Measurements from ENCODE around the gene KLHDC8A. TPM values are rescaled to one million over a fixed set of nuclear protein-coding genes. Genes with fewer than 3 reads are reported as not detected.

Gene KLHDC8A
- total RNA-seq, 1 experiment from 2014 or later = 0.49 TPM

DNA sequence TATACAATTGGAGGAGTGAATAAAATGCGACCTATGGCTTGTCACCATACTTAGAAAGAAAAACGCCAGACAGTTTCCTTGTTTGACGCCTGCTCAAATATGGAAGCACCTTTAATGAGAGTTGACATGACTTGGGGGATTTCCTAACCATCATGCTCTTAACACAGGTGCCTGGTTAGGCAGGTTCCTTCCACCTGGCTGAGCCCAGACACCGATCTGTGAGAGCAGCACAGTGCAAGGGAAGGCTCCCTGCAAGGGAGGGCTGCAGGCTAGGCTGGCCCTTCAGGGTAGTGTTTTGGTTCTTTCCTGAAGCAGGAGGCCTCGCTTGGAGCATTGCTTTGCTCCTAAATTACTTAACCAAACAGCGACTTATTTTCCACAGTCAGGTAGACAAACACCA is 24.6 kb upstream of the KLHDC8A start:
- H3K4me2 ChIP-seq (ENCODE audit: low read length) = no peak overlapping the region
- H3K9me2 ChIP-seq (ENCODE audit: insufficient read depth) = no peaks in the 10 kb centered on the region
- peaks cover 8 to 12% of the 10 kb centered on the region in 2 experiments for H3K4me1 ChIP-seq (ENCODE audit: control insufficient read depth in 1 of 2, insufficient read depth in 2 of 2, low read length in 2 of 2)
- no peaks in the 10 kb centered on the region for H3K27me3 ChIP-seq (ENCODE audit: insufficient read depth, low read length)
- H3K9me3 ChIP-seq (ENCODE audit: control insufficient read depth in 1 of 2, insufficient read depth in 1 of 2, low read depth in 1 of 2, low read length in 2 of 2) = no peaks in the 10 kb centered on the region
- DNase-seq (ENCODE audit: low read depth, low spot score) (no peak), ATAC-seq (no peak)
- H3K79me2 ChIP-seq (ENCODE audit: insufficient read depth, low read length) = no peaks in the 10 kb centered on the region
- ChIA-PET RAD21 (ENCODE audit: low non-redundant PET in 1 of 2, low total read pairs in 2 of 2, uncharacterized antibody in 2 of 2, unreplicated experiment in 2 of 2) (no interaction called here), CTCF (no interaction called here), POLR2A (no interaction called here)
- intact Hi-C loops (cut with micrococcal nuclease) = no loop called here
- no peak overlapping the region for H3K27ac ChIP-seq (ENCODE audit: low read depth, low read length)
- H3K36me3 ChIP-seq (ENCODE audit: control insufficient read depth in 1 of 2, insufficient read depth in 2 of 2, low read length in 2 of 2) = no peaks in the 10 kb centered on the region
- no peak overlapping the region for H2AFZ ChIP-seq (ENCODE audit: low read depth, low read length, poor library complexity, severe bottlenecking)
- H3K4me3 ChIP-seq (replicated peaks in 1 of 2; ENCODE audit: low read depth in 1 of 2, low read length in 2 of 2) = no peak overlapping the region
- no peaks in the 10 kb centered on the region for H4K20me1 ChIP-seq (ENCODE audit: insufficient read depth)
- TF ChIP-seq JUND (IDR thresholded peaks at IDR 0.05) = no peak
- no peak for TF ChIP-seq TCF7L2 (IDR thresholded peaks at IDR 0.05; ENCODE audit: borderline replicate concordance, extremely low read depth, insufficient read depth, insufficient read length)
- TF ChIP-seq POLR2AphosphoS5 (IDR thresholded peaks at IDR 0.05; ENCODE audit: low read depth, low read length) = no peak
- no peak for TF ChIP-seq REST (IDR thresholded peaks at IDR 0.05; ENCODE audit: low read depth)
- TF ChIP-seq, protein P1, sequence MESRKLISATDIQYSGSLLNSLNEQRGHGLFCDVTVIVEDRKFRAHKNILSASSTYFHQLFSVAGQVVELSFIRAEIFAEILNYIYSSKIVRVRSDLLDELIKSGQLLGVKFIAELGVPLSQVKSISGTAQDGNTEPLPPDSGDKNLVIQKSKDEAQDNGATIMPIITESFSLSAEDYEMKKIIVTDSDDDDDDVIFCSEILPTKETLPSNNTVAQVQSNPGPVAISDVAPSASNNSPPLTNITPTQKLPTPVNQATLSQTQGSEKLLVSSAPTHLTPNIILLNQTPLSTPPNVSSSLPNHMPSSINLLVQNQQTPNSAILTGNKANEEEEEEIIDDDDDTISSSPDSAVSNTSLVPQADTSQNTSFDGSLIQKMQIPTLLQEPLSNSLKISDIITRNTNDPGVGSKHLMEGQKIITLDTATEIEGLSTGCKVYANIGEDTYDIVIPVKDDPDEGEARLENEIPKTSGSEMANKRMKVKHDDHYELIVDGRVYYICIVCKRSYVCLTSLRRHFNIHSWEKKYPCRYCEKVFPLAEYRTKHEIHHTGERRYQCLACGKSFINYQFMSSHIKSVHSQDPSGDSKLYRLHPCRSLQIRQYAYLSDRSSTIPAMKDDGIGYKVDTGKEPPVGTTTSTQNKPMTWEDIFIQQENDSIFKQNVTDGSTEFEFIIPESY (IDR thresholded peaks at IDR 0.05; ENCODE audit: extremely low read depth, insufficient replicate concordance, low read length) = no peak
- TF ChIP-seq SIN3A (IDR thresholded peaks at IDR 0.05; ENCODE audit: low read depth) = no peak
- TF ChIP-seq POLR2A (IDR thresholded peaks at IDR 0.05; ENCODE audit: borderline replicate concordance, extremely low read depth, insufficient read depth, insufficient read length) = no peak
- no peak for TF ChIP-seq SP1 (IDR thresholded peaks at IDR 0.05; ENCODE audit: low read depth)
- no peak for TF ChIP-seq RAD21 (IDR thresholded peaks at IDR 0.05; ENCODE audit: low read depth)
- no peak for TF ChIP-seq EGR1 (IDR thresholded peaks at IDR 0.05; ENCODE audit: low read depth)
- TF ChIP-seq SRF (IDR thresholded peaks at IDR 0.05; ENCODE audit: low read depth) = no peak
- no peak for TF ChIP-seq ZNF274 (IDR thresholded peaks at IDR 0.05; ENCODE audit: low read depth, low read length)
- H3K9ac ChIP-seq (ENCODE audit: low read length) = no peak overlapping the region
- BruUV-seq (replicated peaks) = no TSS peak
